ENCODE measurements around the gene NCOA3. TPM values are rescaled to one million over a fixed set of nuclear protein-coding genes. Genes with fewer than 3 reads are reported as not detected.

NCOA3 gene
- total RNA-seq, 1 experiment from 2014 or later = 25.9 TPM

DNA sequence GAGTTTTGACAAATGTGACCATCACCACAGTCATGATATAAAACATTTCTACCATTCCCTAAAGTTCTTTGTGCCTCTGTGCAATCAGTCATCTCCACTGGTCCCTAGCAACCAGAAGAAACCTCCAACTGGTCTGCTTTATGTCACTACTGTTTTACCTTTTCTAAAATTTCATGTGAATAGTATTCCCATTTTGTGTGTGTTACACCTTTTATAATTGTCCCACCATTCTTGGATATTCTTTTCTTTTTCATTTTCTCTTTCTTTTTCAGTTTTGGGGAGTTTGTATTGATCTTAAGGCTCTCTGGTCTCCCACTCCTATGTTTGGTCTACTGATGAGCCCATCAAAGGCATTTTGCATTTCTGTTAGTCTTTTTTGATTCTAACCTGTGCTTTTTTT, 95.4 kb downstream of the NCOA3 start:
- CTCF ChIA-PET = no interaction called here
- H3K79me2 ChIP-seq (ENCODE audit: insufficient read depth, low read length) = no peaks in the 10 kb centered on the region
- BruUV-seq (replicated peaks) = no TSS peak

GRCh38 chr20:47598911-47599744, 97.4 kb downstream of the NCOA3 start:
- Histone ChIP-seq H3K27me3 (ENCODE audit: insufficient read depth, low read length) (no peaks in the 10 kb centered on the region), H3K9me3 (ENCODE audit: control insufficient read depth in 1 of 2, insufficient read depth in 1 of 2, low read depth in 1 of 2, low read length in 2 of 2) (no peaks in the 10 kb centered on the region), H3K4me1 (ENCODE audit: control insufficient read depth in 1 of 2, insufficient read depth in 2 of 2, low read length in 2 of 2) (no peaks in the 10 kb centered on the region), H3K27ac (ENCODE audit: low read depth, low read length) (no peak overlapping the region), H3K9me2 (ENCODE audit: insufficient read depth) (no peaks in the 10 kb centered on the region), H3K4me3 (replicated peaks in 1 of 2; ENCODE audit: low read depth in 1 of 2, low read length in 2 of 2) (no peak overlapping the region), H3K9ac (ENCODE audit: low read length) (no peak overlapping the region), H3K79me2 (ENCODE audit: insufficient read depth, low read length) (no peaks in the 10 kb centered on the region), H3K36me3 (ENCODE audit: control insufficient read depth in 1 of 2, insufficient read depth in 2 of 2, low read length in 2 of 2) (no peaks in the 10 kb centered on the region), H4K20me1 (ENCODE audit: insufficient read depth) (no peaks in the 10 kb centered on the region; the same call in 1 of the 2 replicates), H2AFZ (ENCODE audit: low read depth, low read length, poor library complexity, severe bottlenecking) (no peak overlapping the region), H3K4me2 (ENCODE audit: low read length) (no peak overlapping the region)
- DNase-seq (ENCODE audit: low read depth, low spot score) (no peak), ATAC-seq (no peak)
- ChIA-PET CTCF (no interaction called here), POLR2A (interaction anchor here (0.6 to 1.0 kb wide), 2 partner anchors 38 to 178 kb away, joined by 3 to 5 read pairs; no protein-coding TSS in a partner anchor), RAD21 (ENCODE audit: low non-redundant PET in 1 of 2, low total read pairs in 2 of 2, uncharacterized antibody in 2 of 2, unreplicated experiment in 2 of 2) (no interaction called here)
- intact Hi-C loops (cut with micrococcal nuclease) = no loop called here
- BruUV-seq (replicated peaks) = no TSS peak
- TF ChIP-seq SP1 (IDR thresholded peaks at IDR 0.05; ENCODE audit: low read depth) = no peak
- TF ChIP-seq RAD21 (IDR thresholded peaks at IDR 0.05; ENCODE audit: low read depth) = no peak
- TF ChIP-seq EZH2 (IDR thresholded peaks at IDR 0.05) = no peak
- no peak for TF ChIP-seq ZFX (IDR thresholded peaks at IDR 0.05)
- TF ChIP-seq POLR2AphosphoS5 (IDR thresholded peaks at IDR 0.05; ENCODE audit: low read depth, low read length) = no peak
- TF ChIP-seq, protein P1, sequence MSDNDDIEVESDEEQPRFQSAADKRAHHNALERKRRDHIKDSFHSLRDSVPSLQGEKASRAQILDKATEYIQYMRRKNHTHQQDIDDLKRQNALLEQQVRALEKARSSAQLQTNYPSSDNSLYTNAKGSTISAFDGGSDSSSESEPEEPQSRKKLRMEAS (IDR thresholded peaks at IDR 0.05) = no peak
- TF ChIP-seq CBX3 (IDR thresholded peaks at IDR 0.05; ENCODE audit: low read depth) = no peak
- TF ChIP-seq YY1 (IDR thresholded peaks at IDR 0.05; ENCODE audit: extremely low read depth, insufficient replicate concordance, low read depth, low read length) = no peak
- no peak for TF ChIP-seq POLR2A (IDR thresholded peaks at IDR 0.05; ENCODE audit: borderline replicate concordance, extremely low read depth, insufficient read depth, insufficient read length)
- TF ChIP-seq ELF1 (IDR thresholded peaks at IDR 0.05; ENCODE audit: borderline replicate concordance, low read depth) = no peak

More for the DNA sequence above, 95.4 kb downstream of the NCOA3 start:
- Histone ChIP-seq H3K9me3 (ENCODE audit: control insufficient read depth in 1 of 2, insufficient read depth in 1 of 2, low read depth in 1 of 2, low read length in 2 of 2) (no peaks in the 10 kb centered on the region), H3K9ac (ENCODE audit: low read length) (no peak overlapping the region), H2AFZ (ENCODE audit: low read depth, low read length, poor library complexity, severe bottlenecking) (no peak overlapping the region), H3K4me3 (replicated peaks in 1 of 2; ENCODE audit: low read depth in 1 of 2, low read length in 2 of 2) (no peak overlapping the region), H4K20me1 (ENCODE audit: insufficient read depth) (no peaks in the 10 kb centered on the region; the same call in 1 of the 2 replicates), H3K36me3 (ENCODE audit: control insufficient read depth in 1 of 2, insufficient read depth in 2 of 2, low read length in 2 of 2) (no peaks in the 10 kb centered on the region), H3K27me3 (ENCODE audit: insufficient read depth, low read length) (no peaks in the 10 kb centered on the region), H3K4me1 (ENCODE audit: control insufficient read depth in 1 of 2, insufficient read depth in 2 of 2, low read length in 2 of 2) (peaks cover 5 to 9% of the 10 kb centered on the region in 2 experiments; a peak in 2 of 4 replicates), H3K27ac (ENCODE audit: low read depth, low read length) (no peak overlapping the region), H3K9me2 (ENCODE audit: insufficient read depth) (no peaks in the 10 kb centered on the region), H3K4me2 (ENCODE audit: low read length) (no peak overlapping the region)
- ATAC-seq (no peak), DNase-seq (ENCODE audit: low read depth, low spot score) (no peak)
- RAD21 ChIA-PET (ENCODE audit: low non-redundant PET in 1 of 2, low total read pairs in 2 of 2, uncharacterized antibody in 2 of 2, unreplicated experiment in 2 of 2) = interaction anchor here in 1 of 2 experiments (0.6 kb wide), 1 partner anchor 322 kb away, joined by 3 read pairs; no protein-coding TSS in a partner anchor
- intact Hi-C loops (cut with micrococcal nuclease) = no loop called here
- POLR2A ChIA-PET = no interaction called here
- no peak for TF ChIP-seq ZBTB33 (IDR thresholded peaks at IDR 0.05; ENCODE audit: extremely low read depth, insufficient replicate concordance, low read length)

All from HCT116 (cell line).